ENCODE data around the gene GUCA1A.

The GUCA1A gene

GRCh38 chr6:42155293-42155692 lies 17.9 kb upstream of the GUCA1A start:
- TF ChIP-seq CTCF (conservative IDR thresholded peaks at IDR 0.05; ENCODE audit: low read length) = no peak
- DNase-seq (ENCODE audit: low read depth) = no peak
- no peak overlapping the region for H3K4me3 ChIP-seq (ENCODE audit: low read length)

- no peak for DNase-seq (ENCODE audit: low read depth)
- TF ChIP-seq CTCF (conservative IDR thresholded peaks at IDR 0.05; ENCODE audit: low read length) = no peak
Observed at GRCh38 chr6:42156638-42157037, 16.5 kb upstream of the GUCA1A start.

GRCh38 chr6:42158011-42158410 lies 15.2 kb upstream of the GUCA1A start:
- peak; percentile 80 for DNase-seq (ENCODE audit: low read depth)
- H3K4me3 ChIP-seq (ENCODE audit: low read length) = no peak overlapping the region
- no peak for TF ChIP-seq CTCF (conservative IDR thresholded peaks at IDR 0.05; ENCODE audit: low read length)

More at GRCh38 chr6:42156638-42157037, 16.5 kb upstream of the GUCA1A start:
- no peak overlapping the region for H3K4me3 ChIP-seq (ENCODE audit: low read length)

- TF ChIP-seq CTCF (conservative IDR thresholded peaks at IDR 0.05; ENCODE audit: low read length) = no peak
- no peak for DNase-seq (ENCODE audit: low read depth)
Observed at GRCh38 chr6:42158631-42159030, 14.5 kb upstream of the GUCA1A start.

GRCh38 chr6:42159431-42160024 lies 13.6 kb upstream of the GUCA1A start:
- no peak for TF ChIP-seq CTCF (conservative IDR thresholded peaks at IDR 0.05; ENCODE audit: low read length)
- no peak for DNase-seq (ENCODE audit: low read depth)

More at GRCh38 chr6:42158631-42159030, 14.5 kb upstream of the GUCA1A start:
- H3K4me3 ChIP-seq (ENCODE audit: low read length) = no peak overlapping the region

GRCh38 chr6:42162384-42162783 lies 10.8 kb upstream of the GUCA1A start:
- no peak overlapping the region for H3K4me3 ChIP-seq (ENCODE audit: low read length)
- DNase-seq (ENCODE audit: low read depth) = no peak
- no peak for TF ChIP-seq CTCF (conservative IDR thresholded peaks at IDR 0.05; ENCODE audit: low read length)

More at GRCh38 chr6:42159431-42160024, 13.6 kb upstream of the GUCA1A start:
- H3K4me3 ChIP-seq (ENCODE audit: low read length) = no peak overlapping the region

- DNase-seq (ENCODE audit: low read depth) = no peak
- no peak overlapping the region for H3K4me3 ChIP-seq (ENCODE audit: low read length)
- no peak for TF ChIP-seq CTCF (conservative IDR thresholded peaks at IDR 0.05; ENCODE audit: low read length)
Observed at GRCh38 chr6:42162812-42163211, 10.4 kb upstream of the GUCA1A start.

Measured in AG10803 (cell line).